GM18505 (cell line): ENCODE results near the gene CNTRL.
A peak's percentile ranks its signal among the peaks of the same experiment; 100 is the strongest.

Source experiments
- ATAC-seq: cut with Tn5 transposase; IDR thresholded peaks from one replicate; pipeline ENCODE4 v1.9.1; 2021; ENCODE audit not compliant: unreplicated experiment
- POLR2A ChIP-seq: IDR thresholded peaks from 4 replicates; pipeline ENCODE4 v1.6.1; 2011; ENCODE audit warnings: borderline replicate concordance; ENCODE audit not compliant: insufficient read depth, insufficient read length; ENCODE audit errors: extremely low read depth

Gene CNTRL

GRCh38 chr9:121135642-121136041 lies 60.9 kb downstream of the CNTRL start:
- no peak for ATAC-seq
- TF ChIP-seq POLR2A: no peak

GRCh38 chr9:121138561-121138960 lies 63.8 kb downstream of the CNTRL start:
- ATAC-seq: no peak
- no peak for TF ChIP-seq POLR2A

GRCh38 chr9:121138973-121139372 lies 64.2 kb downstream of the CNTRL start:
- no peak for ATAC-seq
- no peak for TF ChIP-seq POLR2A

- TF ChIP-seq POLR2A: no peak
- ATAC-seq: no peak
These were observed 65.4 kb downstream of the CNTRL start for GRCh38 chr9:121140162-121140561.

GRCh38 chr9:121141306-121141705 lies 66.6 kb downstream of the CNTRL start:
- ATAC-seq: no peak

GRCh38 chr9:121141706-121142105 lies 67.0 kb downstream of the CNTRL start:
- no peak for ATAC-seq
- TF ChIP-seq POLR2A: no peak

More at GRCh38 chr9:121141306-121141705, 66.6 kb downstream of the CNTRL start:
- no peak for TF ChIP-seq POLR2A

- no peak for ATAC-seq
These were observed 69.0 kb downstream of the CNTRL start for GRCh38 chr9:121143771-121144170.

GRCh38 chr9:121144482-121144881 lies 69.7 kb downstream of the CNTRL start:
- ATAC-seq: no peak
- no peak for TF ChIP-seq POLR2A

More at GRCh38 chr9:121143771-121144170, 69.0 kb downstream of the CNTRL start:
- no peak for TF ChIP-seq POLR2A

- no peak for TF ChIP-seq POLR2A
- no peak for ATAC-seq
These were observed 75.4 kb downstream of the CNTRL start for GRCh38 chr9:121150188-121150587.

- ATAC-seq: no peak
- TF ChIP-seq POLR2A: no peak
These were observed 78.9 kb downstream of the CNTRL start for GRCh38 chr9:121153642-121154041.

GRCh38 chr9:121154782-121155181 lies 80.0 kb downstream of the CNTRL start:
- TF ChIP-seq POLR2A: no peak
- ATAC-seq: no peak

- TF ChIP-seq POLR2A: no peak
- ATAC-seq: peak; percentile 81
These were observed 81.5 kb downstream of the CNTRL start for GRCh38 chr9:121156263-121156731.

- TF ChIP-seq POLR2A: no peak
- ATAC-seq: no peak
These were observed 83.2 kb downstream of the CNTRL start for GRCh38 chr9:121157939-121158338.

- no peak for TF ChIP-seq POLR2A
- no peak for ATAC-seq
These were observed 85.3 kb downstream of the CNTRL start for GRCh38 chr9:121160025-121160424.

- peak; percentile 5 for TF ChIP-seq POLR2A
- no peak for ATAC-seq
These were observed 93.3 kb downstream of the CNTRL start for GRCh38 chr9:121168052-121168451.
